Loucy (cell line): ENCODE measurements around the gene EFNB2.

Experiments
- CTCF ChIP-seq: fragments of 200-600 bp; sonication (generic); conservative IDR thresholded peaks from 2 replicates; pipeline ENCODE4 v1.5.1; 2014; ENCODE audit warnings: mild to moderate bottlenecking, antibody characterized with exemption, low read length
- EZH2phosphoT487 ChIP-seq: fragments of 200-600 bp; IDR thresholded peaks from 2 replicates; pipeline ENCODE4 v1.6.1; 2018; ENCODE audit warnings: antibody characterized with exemption, mild to moderate bottlenecking, moderate library complexity, borderline replicate concordance

GRCh38 chr13:106517109-106517847 lies 18.2 kb downstream of the EFNB2 start:
- TF ChIP-seq CTCF (no peak), EZH2phosphoT487 (no peak)
